SU-DHL-6 (cell line): ENCODE measurements around the gene TARBP2.

Experiments used
- CTCF ChIP-seq: fragments of 200-600 bp; sonication (generic); IDR thresholded peaks from one replicate; pipeline ENCODE4 v1.5.1; 2017; ENCODE audit warnings: antibody characterized with exemption, mild to moderate bottlenecking, low read length, moderate library complexity; ENCODE audit not compliant: insufficient read depth, poor library complexity, severe bottlenecking
- EZH2phosphoT487 ChIP-seq: fragments of 200-600 bp; sonication (generic), shearing (Covaris generic); conservative IDR thresholded peaks from 2 replicates; pipeline ENCODE4 v1.6.1; 2018; ENCODE audit warnings: mild to moderate bottlenecking, antibody characterized with exemption, low read length, moderate library complexity, mixed read lengths

GRCh38 chr12:53480491-53481442, 20.3 kb upstream of the TARBP2 start:
- TF ChIP-seq CTCF (no peak), EZH2phosphoT487 (no peak)
